HEK293 (cell line): ENCODE data around the gene FRS2.

Experiments used
- CTCF ChIA-PET: fragments of 350-600 bp; formaldehyde crosslinking; extraction: SDS; loops from one replicate; lab custom pipeline; 2021; ENCODE audit warnings: antibody characterized with exemption; lab: Yijun Ruan, JAX
- POLR2A ChIA-PET: fragments of 300-600 bp; formaldehyde crosslinking; extraction: SDS; loops from one replicate; lab custom pipeline; 2020; ENCODE audit warnings: antibody characterized with exemption, inconsistent platforms; lab: Yijun Ruan, JAX
- H3K27ac ChIP-seq: fragments of 200-500 bp; sonication (Bioruptor generic); 2 replicates; pipeline ENCODE4 v1.5.1; 2014; ENCODE audit warnings: low read depth, low read length, control low read depth, inconsistent platforms; ENCODE audit errors: extremely low read depth
- H3K36me3 ChIP-seq, 2 experiments: fragments of 200-500 bp in 1 of 2; sonication (Bioruptor generic) in 1 of 2; 1 replicate in 1 of 2; 2 replicates in 1 of 2; pipeline ENCODE4 v1.5.1; 2014 to 2017; ENCODE audit warnings: inconsistent platforms in 2 of 2, low read length in 2 of 2; ENCODE audit not compliant: control insufficient read depth in 2 of 2, insufficient read depth in 1 of 2
- H3K4me1 ChIP-seq: fragments of 200-500 bp; sonication (Bioruptor generic); 2 replicates; pipeline ENCODE4 v1.5.1; 2014; ENCODE audit warnings: mild to moderate bottlenecking, low read length, inconsistent platforms; ENCODE audit not compliant: control insufficient read depth, insufficient read depth
- H3K4me3 ChIP-seq: 2 replicates; pipeline ENCODE4 v1.5.1; 2011; ENCODE audit warnings: low read depth, mild to moderate bottlenecking, control low read depth, low read length, moderate library complexity
- H3K9me3 ChIP-seq: fragments of 200-500 bp; sonication (Bioruptor generic); 2 replicates; pipeline ENCODE4 v1.5.1; 2014; ENCODE audit warnings: low read depth, low read length, inconsistent platforms; ENCODE audit not compliant: control insufficient read depth, insufficient read depth
- CTCF ChIP-seq: fragments of 450-650 bp; formaldehyde crosslinking; IDR thresholded peaks from 2 replicates; pipeline ENCODE4 v1.5.1; 2016; ENCODE audit warnings: missing biosample characterization, missing genetic modification characterization
- EGR2 ChIP-seq: fragments of 450-650 bp; formaldehyde crosslinking; IDR thresholded peaks from 2 replicates; pipeline ENCODE4 v1.5.1; 2016; ENCODE audit warnings: low read depth, missing biosample characterization, missing genetic modification characterization
- ELK4 ChIP-seq: IDR thresholded peaks from 2 replicates; pipeline ENCODE4 v1.6.1; 2011; ENCODE audit warnings: mild to moderate bottlenecking, low read depth, low read length, borderline replicate concordance
- FEZF1 ChIP-seq: fragments of 450-650 bp; formaldehyde crosslinking; IDR thresholded peaks from 2 replicates; pipeline ENCODE4 v1.5.1; 2016; ENCODE audit warnings: missing biosample characterization, missing genetic modification characterization
- GLI2 ChIP-seq: fragments of 450-650 bp; formaldehyde crosslinking; IDR thresholded peaks from 2 replicates; pipeline ENCODE4; 2017; ENCODE audit warnings: missing biosample characterization, missing genetic modification characterization, low read depth, borderline replicate concordance
- SALL2 ChIP-seq: fragments of 450-650 bp; formaldehyde crosslinking; IDR thresholded peaks from 2 replicates; pipeline ENCODE4 v1.5.0; 2017; ENCODE audit warnings: missing biosample characterization, mild to moderate bottlenecking, missing genetic modification characterization, borderline replicate concordance
- ZBTB20 ChIP-seq: fragments of 450-650 bp; formaldehyde crosslinking; IDR thresholded peaks from 2 replicates; pipeline ENCODE4 v1.5.1; 2016; ENCODE audit warnings: missing biosample characterization, missing genetic modification characterization
- ZFHX2 ChIP-seq: fragments of 450-650 bp; formaldehyde crosslinking; conservative IDR thresholded peaks from 2 replicates; pipeline ENCODE4 v1.5.1; 2016; ENCODE audit warnings: missing biosample characterization, missing genetic modification characterization
- ZNF112 ChIP-seq: fragments of 450-650 bp; formaldehyde crosslinking; IDR thresholded peaks from 2 replicates; pipeline ENCODE4 v1.5.0; 2017; ENCODE audit warnings: missing biosample characterization, missing genetic modification characterization
- ZNF133 ChIP-seq: fragments of 450-650 bp; formaldehyde crosslinking; IDR thresholded peaks from 2 replicates; pipeline ENCODE4 v1.5.1; 2016; ENCODE audit warnings: missing biosample characterization, missing genetic modification characterization
- ZNF354C ChIP-seq: fragments of 450-650 bp; formaldehyde crosslinking; IDR thresholded peaks from 2 replicates; pipeline ENCODE4 v1.5.1; 2016; ENCODE audit warnings: missing biosample characterization, missing genetic modification characterization, low read depth, borderline replicate concordance
- ZNF37A ChIP-seq: fragments of 450-650 bp; IDR thresholded peaks from 2 replicates; pipeline ENCODE4 v1.5.1; 2018; ENCODE audit warnings: missing biosample characterization, missing genetic modification characterization
- ZNF473 ChIP-seq: fragments of 450-650 bp; formaldehyde crosslinking; IDR thresholded peaks from 2 replicates; pipeline ENCODE4 v1.5.1; 2017; ENCODE audit warnings: missing biosample characterization, missing genetic modification characterization
- ZNF571 ChIP-seq: fragments of 450-650 bp; formaldehyde crosslinking; IDR thresholded peaks from 2 replicates; pipeline ENCODE4 v1.5.0; 2017; ENCODE audit warnings: missing biosample characterization, missing genetic modification characterization
- ZNF596 ChIP-seq: fragments of 450-650 bp; IDR thresholded peaks from 2 replicates; pipeline ENCODE4 v1.5.0; 2018; ENCODE audit warnings: missing biosample characterization, mild to moderate bottlenecking, missing genetic modification characterization, moderate library complexity
- ZNF623 ChIP-seq: fragments of 450-650 bp; formaldehyde crosslinking; IDR thresholded peaks from 2 replicates; pipeline ENCODE4 v1.5.1; 2016; ENCODE audit warnings: missing biosample characterization, missing genetic modification characterization
- ZNF747 ChIP-seq: fragments of 450-650 bp; formaldehyde crosslinking; IDR thresholded peaks from 2 replicates; pipeline ENCODE4 v1.5.1; 2016; ENCODE audit warnings: missing biosample characterization, missing genetic modification characterization
- ZNF792 ChIP-seq: fragments of 450-650 bp; formaldehyde crosslinking; IDR thresholded peaks from 2 replicates; pipeline ENCODE4 v1.5.1; 2016; ENCODE audit warnings: missing biosample characterization, missing genetic modification characterization
- ZSCAN16 ChIP-seq: fragments of 450-650 bp; formaldehyde crosslinking; IDR thresholded peaks from 2 replicates; pipeline ENCODE4 v1.5.1; 2016; ENCODE audit warnings: missing biosample characterization, missing genetic modification characterization
- ZSCAN18 ChIP-seq: fragments of 450-650 bp; formaldehyde crosslinking; IDR thresholded peaks from 2 replicates; pipeline ENCODE4 v1.5.1; 2016; ENCODE audit warnings: missing biosample characterization, missing genetic modification characterization

FRS2 gene

GRCh38 chr12:69467366-69467765, 2.8 kb upstream of the FRS2 start:
- TF ChIP-seq ELK4 (no peak), ZNF623 (tag by site-specific recombination) (no peak), SALL2 (tag by site-specific recombination) (no peak), ZNF112 (tag by site-specific recombination) (no peak), CTCF (no peak), ZNF747 (tag by site-specific recombination) (no peak), ZNF37A (tag by site-specific recombination) (no peak), ZNF792 (tag by site-specific recombination) (no peak)
- Histone ChIP-seq H3K4me3 (no peak overlapping the region), H3K36me3 (no peaks in the 10 kb centered on the region), H3K27ac (no peak overlapping the region), H3K9me3 (no peaks in the 10 kb centered on the region), H3K4me1 (peaks cover 3% of the 10 kb centered on the region)
- ChIA-PET POLR2A (no interaction called here), CTCF (no interaction called here)

- H3K4me1 ChIP-seq = peaks cover 13% of the 10 kb centered on the region
- H3K9me3 ChIP-seq = no peaks in the 10 kb centered on the region
- no peak for TF ChIP-seq ZNF571
- peak; percentile 89 for TF ChIP-seq ZBTB20 (tag by site-specific recombination)
- TF ChIP-seq EGR2 (tag by site-specific recombination) = 0 out of 2 replicates have a peak, but pooled peaks have one; percentile 11
- no peak for TF ChIP-seq ZSCAN16 (tag by site-specific recombination)
- TF ChIP-seq ZNF473 = no peak
- TF ChIP-seq ZNF354C (tag by site-specific recombination) = no peak
- TF ChIP-seq ZNF133 = no peak
- no peak for TF ChIP-seq FEZF1 (tag by site-specific recombination)
- 0 out of 2 replicates have a peak, but pooled peaks have one; percentile 8 for TF ChIP-seq ZFHX2 (tag by site-specific recombination)
- no peak for TF ChIP-seq ZNF596 (tag by site-specific recombination)
- no peak for TF ChIP-seq GLI2 (tag by site-specific recombination)
- TF ChIP-seq ZSCAN18 (tag by site-specific recombination) = no peak
- H3K4me3 ChIP-seq = no peak overlapping the region
- no peak overlapping the region for H3K27ac ChIP-seq
- ChIA-PET POLR2A (no interaction called here), CTCF (interaction anchor here (5.7 kb wide), 1 partner anchor 102 kb away, joined by 38 read pairs; no protein-coding TSS in a partner anchor)
- no peaks in the 10 kb centered on the region for H3K36me3 ChIP-seq
Observed at GRCh38 chr12:69468237-69469026, 1.8 kb upstream of the FRS2 start.
